ENCODE data around the gene EIF3D. TPM values are rescaled to one million over a fixed set of nuclear protein-coding genes. Genes with fewer than 3 reads are reported as not detected.

Gene EIF3D
- total and polyA plus RNA-seq, 2 of the 13 experiments (the other 11 are each of a cell fraction or from before 2014, with no cell fraction given): 118 to 274 TPM

DNA sequence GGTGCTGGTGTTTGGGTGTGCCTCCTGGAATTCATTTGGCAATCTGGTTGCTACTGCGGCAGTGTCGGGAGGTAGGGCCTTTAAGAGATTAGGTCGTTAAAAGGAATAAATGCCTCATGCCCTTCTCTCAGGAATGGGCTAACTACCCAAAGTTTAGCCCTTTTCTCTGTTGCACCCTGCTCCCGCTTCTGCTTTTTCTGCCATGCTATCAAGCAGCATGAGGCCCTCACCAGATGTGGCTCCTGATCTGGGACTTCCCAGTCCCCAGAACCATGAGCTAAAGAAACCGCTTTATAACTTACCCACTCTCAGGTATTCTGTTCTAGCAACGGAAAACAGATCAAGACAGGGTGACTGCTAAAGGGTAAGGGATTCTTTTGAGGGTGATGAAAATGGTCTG is 6.3 kb downstream of the EIF3D start (continued):
- TF ChIP-seq HOMEZ (CRISPR knock-in tag; IDR thresholded peaks at IDR 0.05; ENCODE audit: low read depth): no peak
- TF ChIP-seq FOXA1 (IDR thresholded peaks at IDR 0.05): no peak
- TF ChIP-seq FOXA1 (CRISPR knock-in tag; IDR thresholded peaks at IDR 0.05): no peak
- TF ChIP-seq, protein P1, sequence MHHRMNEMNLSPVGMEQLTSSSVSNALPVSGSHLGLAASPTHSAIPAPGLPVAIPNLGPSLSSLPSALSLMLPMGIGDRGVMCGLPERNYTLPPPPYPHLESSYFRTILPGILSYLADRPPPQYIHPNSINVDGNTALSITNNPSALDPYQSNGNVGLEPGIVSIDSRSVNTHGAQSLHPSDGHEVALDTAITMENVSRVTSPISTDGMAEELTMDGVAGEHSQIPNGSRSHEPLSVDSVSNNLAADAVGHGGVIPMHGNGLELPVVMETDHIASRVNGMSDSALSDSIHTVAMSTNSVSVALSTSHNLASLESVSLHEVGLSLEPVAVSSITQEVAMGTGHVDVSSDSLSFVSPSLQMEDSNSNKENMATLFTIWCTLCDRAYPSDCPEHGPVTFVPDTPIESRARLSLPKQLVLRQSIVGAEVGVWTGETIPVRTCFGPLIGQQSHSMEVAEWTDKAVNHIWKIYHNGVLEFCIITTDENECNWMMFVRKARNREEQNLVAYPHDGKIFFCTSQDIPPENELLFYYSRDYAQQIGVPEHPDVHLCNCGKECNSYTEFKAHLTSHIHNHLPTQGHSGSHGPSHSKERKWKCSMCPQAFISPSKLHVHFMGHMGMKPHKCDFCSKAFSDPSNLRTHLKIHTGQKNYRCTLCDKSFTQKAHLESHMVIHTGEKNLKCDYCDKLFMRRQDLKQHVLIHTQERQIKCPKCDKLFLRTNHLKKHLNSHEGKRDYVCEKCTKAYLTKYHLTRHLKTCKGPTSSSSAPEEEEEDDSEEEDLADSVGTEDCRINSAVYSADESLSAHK (CRISPR knock-in tag; IDR thresholded peaks at IDR 0.05; ENCODE audit: borderline replicate concordance): no peak
- TF ChIP-seq PHF20 (CRISPR knock-in tag; IDR thresholded peaks at IDR 0.05): no peak
- no peak for TF ChIP-seq BRF2 (CRISPR knock-in tag; IDR thresholded peaks at IDR 0.05)
- TF ChIP-seq, protein P2, sequence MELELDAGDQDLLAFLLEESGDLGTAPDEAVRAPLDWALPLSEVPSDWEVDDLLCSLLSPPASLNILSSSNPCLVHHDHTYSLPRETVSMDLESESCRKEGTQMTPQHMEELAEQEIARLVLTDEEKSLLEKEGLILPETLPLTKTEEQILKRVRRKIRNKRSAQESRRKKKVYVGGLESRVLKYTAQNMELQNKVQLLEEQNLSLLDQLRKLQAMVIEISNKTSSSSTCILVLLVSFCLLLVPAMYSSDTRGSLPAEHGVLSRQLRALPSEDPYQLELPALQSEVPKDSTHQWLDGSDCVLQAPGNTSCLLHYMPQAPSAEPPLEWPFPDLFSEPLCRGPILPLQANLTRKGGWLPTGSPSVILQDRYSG (CRISPR knock-in tag; IDR thresholded peaks at IDR 0.05): no peak
- TF ChIP-seq ZBTB37 (CRISPR knock-in tag; IDR thresholded peaks at IDR 0.05): no peak
